Large intestine (tissue), 3 donors: ENCODE results near the gene PCDHB1. TPM values are rescaled to one million over a fixed set of nuclear protein-coding genes. Genes with fewer than 3 reads are reported as not detected.
"Not testable (repeated sequence)": the region's sequence is repeated elsewhere in the genome, so short reads cannot be mapped to it uniquely, and the experiment has no call there.

Experiments
- DNase-seq, 2 donors: peaks; one replicate each; pipeline versions ENCODE4 v3.0.0 to v3.0.0-alpha.2; 2013
- H3K27ac ChIP-seq: one replicate; pipeline ENCODE4 v1.5.1; 2013; ENCODE audit warnings: low read length
- H3K27me3 ChIP-seq: 2 replicates; pipeline ENCODE4 v1.6.1; 2013; ENCODE audit warnings: low read length; ENCODE audit not compliant: control insufficient read depth, insufficient read depth
- H3K36me3 ChIP-seq: 2 replicates; pipeline ENCODE4 v1.6.1; 2013; ENCODE audit warnings: low read length; ENCODE audit not compliant: control insufficient read depth, insufficient read depth
- H3K4me1 ChIP-seq: one replicate; pipeline ENCODE4 v1.6.1; 2013; ENCODE audit warnings: low read length; ENCODE audit not compliant: control insufficient read depth, insufficient read depth
- H3K4me3 ChIP-seq: one replicate; pipeline ENCODE4 v1.5.1; 2013; ENCODE audit warnings: low read length
- H3K9me3 ChIP-seq: one replicate; pipeline ENCODE4 v1.6.1; 2013; ENCODE audit warnings: mild to moderate bottlenecking, low read depth, low read length, moderate library complexity; ENCODE audit not compliant: control insufficient read depth
- whole genome bisulfite sequencing: methylation state at CpG from one replicate; pipeline ENCODE4 v1.1.5; 2013; ENCODE audit warnings: low lambda C conversion rate; ENCODE audit not compliant: insufficient coverage; 5-methylcytosine and 5-hydroxymethylcytosine counted together
- polyA plus RNA-seq: library from polyadenylated mRNA; unstranded; fragments of 120-200 nt; gene quantifications from one replicate; pipeline ENCODE4 v1.2.1, GENCODE V29; 2013

The PCDHB1 gene
- polyA plus RNA-seq, 1 donor: 0.31 TPM

- H3K36me3 ChIP-seq, H3K4me3 ChIP-seq, DNase-seq, H3K27ac ChIP-seq, H3K27me3 ChIP-seq, H3K4me1 ChIP-seq: not testable (repeated sequence)
- H3K9me3 ChIP-seq: peaks cover 14% of the 10 kb centered on the region
- WGBS: no CpG with 5 or more reads among the region's 38 CpGs
These were observed 51.3 kb downstream of the PCDHB1 start for GRCh38 chr5:141102471-141102870.

GRCh38 chr5:141105350-141105749, 54.2 kb downstream of the PCDHB1 start:
- H3K36me3 ChIP-seq: no peaks in the 10 kb centered on the region
- no peak overlapping the region for H3K4me3 ChIP-seq
- peaks cover 18% of the 10 kb centered on the region for H3K9me3 ChIP-seq
- H3K27ac ChIP-seq: no peak overlapping the region
- DNase-seq: no peak
- H3K27me3 ChIP-seq: peaks cover 8% of the 10 kb centered on the region
- WGBS: no CpG with 5 or more reads among the region's 2 CpGs
- H3K4me1 ChIP-seq: no peaks in the 10 kb centered on the region

Other genes with a start within 250 kb of the PCDHB1 start
- 1.3 TPM for gene PCDHA4, start 244.3 kb upstream of the PCDHB1 start, polyA plus RNA-seq
- gene PCDHA5, start 229.8 kb upstream of the PCDHB1 start, polyA plus RNA-seq: 0.46 TPM
- gene PCDHA6, start 223.4 kb upstream of the PCDHB1 start, polyA plus RNA-seq: 0.85 TPM
- 0.31 TPM for gene PCDHA7, start 217.1 kb upstream of the PCDHB1 start, polyA plus RNA-seq
- gene PCDHA8, start 210.2 kb upstream of the PCDHB1 start, polyA plus RNA-seq: 0.43 TPM
- gene PCDHA9, start 203.0 kb upstream of the PCDHB1 start, polyA plus RNA-seq: 0.24 TPM
- gene PCDHA10, start 195.5 kb upstream of the PCDHB1 start, polyA plus RNA-seq: 1.1 TPM
- gene PCDHA11, start 182.4 kb upstream of the PCDHB1 start, polyA plus RNA-seq: 1.3 TPM
- gene PCDHA12, start 176.1 kb upstream of the PCDHB1 start, polyA plus RNA-seq: 0.48 TPM
- gene PCDHA13, start 169.2 kb upstream of the PCDHB1 start, polyA plus RNA-seq: 0.72 TPM
- gene PCDHAC1, start 125.1 kb upstream of the PCDHB1 start, polyA plus RNA-seq: 1.2 TPM
- 2.4 TPM for gene PCDHAC2, start 84.9 kb upstream of the PCDHB1 start, polyA plus RNA-seq
- 1.7 TPM for gene PCDHB2, start 43.2 kb downstream of the PCDHB1 start, polyA plus RNA-seq
- 1.1 TPM for gene PCDHB3, start 49.1 kb downstream of the PCDHB1 start, polyA plus RNA-seq
- 1.6 TPM for gene PCDHB4, start 70.4 kb downstream of the PCDHB1 start, polyA plus RNA-seq
- 2.1 TPM for gene PCDHB5, start 83.8 kb downstream of the PCDHB1 start, polyA plus RNA-seq
- 0.96 TPM for gene PCDHB6, start 98.7 kb downstream of the PCDHB1 start, polyA plus RNA-seq
- 1.3 TPM for gene PCDHB7, start 121.3 kb downstream of the PCDHB1 start, polyA plus RNA-seq
- gene PCDHB8, start 126.4 kb downstream of the PCDHB1 start, polyA plus RNA-seq: 0.67 TPM
- gene PCDHB16, start 131.0 kb downstream of the PCDHB1 start, polyA plus RNA-seq: 1.1 TPM
- 0.73 TPM for gene PCDHB9, start 135.8 kb downstream of the PCDHB1 start, polyA plus RNA-seq
- 2.9 TPM for gene PCDHB10, start 141.0 kb downstream of the PCDHB1 start, polyA plus RNA-seq
- 1.1 TPM for gene PCDHB11, start 148.3 kb downstream of the PCDHB1 start, polyA plus RNA-seq
- 1.2 TPM for gene PCDHB12, start 157.3 kb downstream of the PCDHB1 start, polyA plus RNA-seq
- 1.4 TPM for gene PCDHB13, start 162.5 kb downstream of the PCDHB1 start, polyA plus RNA-seq
- gene PCDHB14, start 172.0 kb downstream of the PCDHB1 start, polyA plus RNA-seq: 2.7 TPM
- 3.0 TPM for gene PCDHB15, start 194.0 kb downstream of the PCDHB1 start, polyA plus RNA-seq